Liver (tissue), 9 donors: ENCODE results near the gene CNTLN. TPM values are rescaled to one million over a fixed set of nuclear protein-coding genes. Genes with fewer than 3 reads are reported as not detected.
"Not testable (repeated sequence)": the region's sequence is repeated elsewhere in the genome, so short reads cannot be mapped to it uniquely, and the experiment has no call there.

Experiments
- DNase-seq: peaks from one replicate; pipeline ENCODE4 v3.0.0-alpha.2; 2017; ENCODE audit warnings: low spot score
- H3K27ac ChIP-seq, 2 donors: one replicate each; pipeline ENCODE4 v1.7.0; 2013; ENCODE audit warnings: inconsistent platforms in 2 of 2, low read length in 2 of 2, control low read depth in 1 of 2, low read depth in 1 of 2, mild to moderate bottlenecking in 1 of 2
- H3K27me3 ChIP-seq, 4 donors: one replicate each; pipeline versions ENCODE4 v1.6.1 to v1.7.0; 2013; ENCODE audit warnings: low read length in 3 of 4, inconsistent platforms in 1 of 4, mild to moderate bottlenecking in 1 of 4, moderate library complexity in 1 of 4; ENCODE audit not compliant: control insufficient read depth in 4 of 4, insufficient read depth in 4 of 4
- H3K36me3 ChIP-seq, 4 donors: one replicate each; pipeline versions ENCODE4 v1.6.1 to v1.7.0; 2013; ENCODE audit warnings: low read length in 3 of 4, mild to moderate bottlenecking in 3 of 4, low read depth in 1 of 4, moderate library complexity in 1 of 4; ENCODE audit not compliant: control insufficient read depth in 4 of 4, insufficient read depth in 3 of 4
- H3K4me1 ChIP-seq, 4 donors: one replicate each; pipeline versions ENCODE4 v1.6.1 to v1.7.0; 2013; ENCODE audit warnings: low read length in 3 of 4, mild to moderate bottlenecking in 3 of 4, moderate library complexity in 1 of 4; ENCODE audit not compliant: control insufficient read depth in 4 of 4, insufficient read depth in 4 of 4
- H3K4me3 ChIP-seq, 3 donors: one replicate each; pipeline versions ENCODE4 v1.6.1 to v1.7.0; 2013; ENCODE audit warnings: low read length in 3 of 3, control low read depth in 1 of 3, low read depth in 1 of 3, mild to moderate bottlenecking in 1 of 3
- H3K9ac ChIP-seq, 2 donors: one replicate each; pipeline ENCODE4 v1.7.0; 2013; ENCODE audit warnings: low read length in 2 of 2, mild to moderate bottlenecking in 2 of 2, moderate library complexity in 2 of 2, control low read depth in 1 of 2, low read depth in 1 of 2
- H3K9me3 ChIP-seq, 4 donors: one replicate each; pipeline versions ENCODE4 v1.6.1 to v1.7.0; 2013; ENCODE audit warnings: low read length in 3 of 4; ENCODE audit not compliant: control insufficient read depth in 4 of 4
- ATF3 ChIP-seq: IDR thresholded peaks from 2 replicates; pipeline ENCODE4 v1.6.1; 2016; ENCODE audit warnings: antibody characterized with exemption
- CTCF ChIP-seq: fragments of 150-350 bp; IDR thresholded peaks from 2 replicates; pipeline ENCODE4 v1.5.1; 2017; ENCODE audit warnings: improper control_type of control experiment, low read depth, low read length; ENCODE audit not compliant: missing input control
- EGR1 ChIP-seq, 2 donors: IDR thresholded peaks; 2 replicates each; pipeline ENCODE4 v1.6.1; 2016 to 2018; ENCODE audit warnings: antibody characterized with exemption in 2 of 2, low read depth in 2 of 2
- FOXA1 ChIP-seq: IDR thresholded peaks from 2 replicates; pipeline ENCODE4 v1.6.1; 2016; ENCODE audit warnings: antibody characterized with exemption
- FOXA2 ChIP-seq: IDR thresholded peaks from 2 replicates; pipeline ENCODE4 v1.6.1; 2016; ENCODE audit warnings: antibody characterized with exemption
- HNF4A ChIP-seq, 2 donors: conservative IDR thresholded peaks; 2 replicates each; pipeline ENCODE4 v1.6.1; 2016; ENCODE audit warnings: antibody characterized with exemption in 2 of 2, mild to moderate bottlenecking in 2 of 2
- HNF4G ChIP-seq: IDR thresholded peaks from 2 replicates; pipeline ENCODE4 v1.6.1; 2016; ENCODE audit warnings: antibody characterized with exemption
- JUND ChIP-seq, 2 donors: IDR thresholded peaks; 2 replicates each; pipeline ENCODE4 v1.6.1; 2016; ENCODE audit warnings: antibody characterized with exemption in 2 of 2
- MAX ChIP-seq: IDR thresholded peaks from 2 replicates; pipeline ENCODE4 v1.6.1; 2016; ENCODE audit warnings: antibody characterized with exemption
- NR2F2 ChIP-seq: IDR thresholded peaks from 2 replicates; pipeline ENCODE4 v1.6.1; 2016; ENCODE audit warnings: antibody characterized with exemption
- RAD21 ChIP-seq, 2 donors: IDR thresholded peaks; 2 replicates each; pipeline ENCODE4 v1.6.1; 2016; ENCODE audit warnings: antibody characterized with exemption in 2 of 2, mild to moderate bottlenecking in 2 of 2
- REST ChIP-seq: IDR thresholded peaks from 2 replicates; pipeline ENCODE4 v1.6.1; 2016; ENCODE audit warnings: antibody characterized with exemption, mild to moderate bottlenecking
- RXRA ChIP-seq, 2 donors: IDR thresholded peaks; 2 replicates each; pipeline ENCODE4 v1.6.1; 2017 to 2018; ENCODE audit warnings: antibody characterized with exemption in 2 of 2, mild to moderate bottlenecking in 1 of 2
- SP1 ChIP-seq: IDR thresholded peaks from 2 replicates; pipeline ENCODE4 v1.6.1; 2018; ENCODE audit warnings: antibody characterized with exemption, mild to moderate bottlenecking
- YY1 ChIP-seq: IDR thresholded peaks from 2 replicates; pipeline ENCODE4 v1.6.1; 2016; ENCODE audit warnings: antibody characterized with exemption, mild to moderate bottlenecking
- ZBTB33 ChIP-seq: IDR thresholded peaks from 2 replicates; pipeline ENCODE4 v1.6.1; 2016; ENCODE audit warnings: antibody characterized with exemption
- WGBS: extraction: QIAGEN DNeasy Blood & Tissue Kit; methylation state at CpG from one replicate; pipeline ENCODE4 v1.1.7; 2013; 5-methylcytosine and 5-hydroxymethylcytosine counted together
- polyA plus RNA-seq, 2 donors: library from polyadenylated mRNA; stranded (reverse) in 1 of 2; unstranded in 1 of 2; fragments of 200-250 nt in 1 of 2; fragments of >200 nt in 1 of 2; fragmentation: Nextera tagmentation in 1 of 2; extraction: Ambion mirVana in 1 of 2; gene quantifications; one replicate each; pipeline versions ENCODE4 v1.2.1 to v1.2.3, GENCODE V29; 2013 to 2015
- total RNA-seq, 2 donors: library from RNA; depleted of rRNA; stranded (reverse); fragments of >200 nt; gene quantifications; one replicate each; pipeline ENCODE4 v1.2.3, GENCODE V29; 2014
- donor health status: healthy.
- donor health status: healthy.
- donor health status: healthy.
- donor health status: healthy.
- donor health status: healthy.

The CNTLN gene
- total and polyA plus RNA-seq, 4 donors = 2.8 to 31.4 (median 11.0) TPM

GRCh38 chr9:17354006-17354405 lies 219.2 kb downstream of the CNTLN start:
- H3K9ac ChIP-seq, DNase-seq, H3K27me3 ChIP-seq, H3K36me3 ChIP-seq, H3K4me1 ChIP-seq, H3K27ac ChIP-seq, H3K9me3 ChIP-seq, H3K4me3 ChIP-seq: not testable (repeated sequence)
- WGBS = 93% methylated on average over 25 of the region's 25 CpGs

- no peak overlapping the region for H3K27ac ChIP-seq
Observed at GRCh38 chr9:17361378-17361777, 226.5 kb downstream of the CNTLN start.

GRCh38 chr9:17367035-17367434 lies 232.2 kb downstream of the CNTLN start:
- no peaks in the 10 kb centered on the region for H3K9me3 ChIP-seq
- H3K27me3 ChIP-seq = no peaks in the 10 kb centered on the region
- DNase-seq = no peak
- peak; percentile 26 for TF ChIP-seq ZBTB33
- no peak for TF ChIP-seq ATF3
- peak in 1 of 2 donors; percentile 24 for TF ChIP-seq RAD21 (IDR thresholded peaks at IDR 0.05)
- no peak for TF ChIP-seq FOXA2
- TF ChIP-seq MAX = no peak
- peak in 1 of 2 donors; percentile 46 for TF ChIP-seq JUND (IDR thresholded peaks at IDR 0.05)
- no peak for TF ChIP-seq YY1
- no peak for TF ChIP-seq REST
- peak; percentile 84 to 94 for TF ChIP-seq HNF4A (conservative IDR thresholded peaks at IDR 0.05)
- TF ChIP-seq RXRA (IDR thresholded peaks at IDR 0.05) = peak; percentile 60 to 77
- no peak for TF ChIP-seq EGR1 (IDR thresholded peaks at IDR 0.05; ENCODE audit: low read depth in 2 of 2)
- TF ChIP-seq FOXA1 = no peak
- TF ChIP-seq NR2F2 = no peak
- no peak for TF ChIP-seq CTCF
- TF ChIP-seq HNF4G = peak; percentile 82
- TF ChIP-seq SP1 = peak; percentile 83
- 38% methylated on average over 2 of the region's 2 CpGs for WGBS
- H3K4me3 ChIP-seq = no peak overlapping the region
- H3K36me3 ChIP-seq = peaks cover 2 to 15% (median 5%) of the 10 kb centered on the region in 4 donors
- peaks cover 0 to 3% (median 0%) of the 10 kb centered on the region in 4 donors for H3K4me1 ChIP-seq
- no peak overlapping the region for H3K27ac ChIP-seq
- H3K9ac ChIP-seq = no peak overlapping the region

More at GRCh38 chr9:17361378-17361777, 226.5 kb downstream of the CNTLN start:
- H3K9me3 ChIP-seq = no peaks in the 10 kb centered on the region
- no peak overlapping the region for H3K9ac ChIP-seq
- no peaks in the 10 kb centered on the region for H3K27me3 ChIP-seq
- peaks cover 0 to 3% (median 0%) of the 10 kb centered on the region in 4 donors for H3K4me1 ChIP-seq
- no peak overlapping the region for H3K4me3 ChIP-seq
- 85% methylated on average over 2 of the region's 2 CpGs for WGBS
- TF ChIP-seq JUND (IDR thresholded peaks at IDR 0.05) = no peak
- no peak for TF ChIP-seq RAD21 (IDR thresholded peaks at IDR 0.05)
- no peak for TF ChIP-seq EGR1 (IDR thresholded peaks at IDR 0.05; ENCODE audit: low read depth in 2 of 2)
- TF ChIP-seq RXRA (IDR thresholded peaks at IDR 0.05) = no peak
- no peaks in the 10 kb centered on the region for H3K36me3 ChIP-seq
- no peak for DNase-seq
